Neural cell (in vitro differentiated cells): Measurements from ENCODE around the gene RBP4.

Experiments
- CTCF ChIP-seq: fragments of 450-650 bp; IDR thresholded peaks from 2 replicates; pipeline ENCODE4 v1.5.1; 2014; ENCODE audit warnings: antibody characterized with exemption, mild to moderate bottlenecking, moderate library complexity; ENCODE audit not compliant: poor library complexity, severe bottlenecking
- EP300 ChIP-seq: fragments of 450-650 bp; conservative IDR thresholded peaks from 2 replicates; pipeline ENCODE4 v1.6.1; 2014; ENCODE audit warnings: antibody characterized with exemption, mild to moderate bottlenecking, moderate library complexity; ENCODE audit not compliant: poor library complexity, severe bottlenecking
- RAD21 ChIP-seq: fragments of 450-650 bp; conservative IDR thresholded peaks from 2 replicates; pipeline ENCODE4 v1.6.1; 2014; ENCODE audit warnings: antibody characterized with exemption, mild to moderate bottlenecking, moderate library complexity
- SMC3 ChIP-seq: fragments of 450-650 bp; conservative IDR thresholded peaks from 2 replicates; pipeline ENCODE4 v1.6.1; 2014; ENCODE audit warnings: antibody characterized with exemption, mild to moderate bottlenecking, moderate library complexity; ENCODE audit not compliant: poor library complexity
- TAF1 ChIP-seq: IDR thresholded peaks from 2 replicates; pipeline ENCODE4 v1.6.1; 2012; ENCODE audit warnings: low read depth

GRCh38 chr10:93589648-93590562, 11.1 kb downstream of the RBP4 start:
- no peak for TF ChIP-seq RAD21
- no peak for TF ChIP-seq EP300
- no peak for TF ChIP-seq TAF1
- TF ChIP-seq SMC3, result no peak
- no peak for TF ChIP-seq CTCF
